K562 (cell line): Measurements from ENCODE around the gene SUMF1. TPM values are rescaled to one million over a fixed set of nuclear protein-coding genes. Genes with fewer than 3 reads are reported as not detected.

ENCODE experiments used
- AFF1 ChIP-seq, 2 experiments: fragments of 450-650 bp; IDR thresholded peaks; 2 replicates each; pipeline ENCODE4 v1.6.1; 2018; ENCODE audit warnings: mild to moderate bottlenecking in 2 of 2, low read depth in 1 of 2; ENCODE audit not compliant: partially characterized antibody in 2 of 2
- BCOR ChIP-seq: fragments of 450-650 bp; IDR thresholded peaks from 2 replicates; pipeline ENCODE4 v1.6.1; 2016
- CREBBP ChIP-seq: IDR thresholded peaks from one replicate; pipeline ENCODE4 v1.6.1; 2012; ENCODE audit warnings: low read depth, mild to moderate bottlenecking, control low read depth, inconsistent platforms, low read length
- CREM ChIP-seq: IDR thresholded peaks from 2 replicates; pipeline ENCODE4 v1.6.1; 2014; ENCODE audit warnings: antibody characterized with exemption, low read depth
- EHMT2 ChIP-seq: fragments of 450-650 bp; IDR thresholded peaks from 2 replicates; pipeline ENCODE4 v1.6.1; 2018; ENCODE audit warnings: antibody characterized with exemption
- HDAC8 ChIP-seq: fragments of 450-650 bp; IDR thresholded peaks from 2 replicates; pipeline ENCODE4 v1.6.1; 2016; ENCODE audit warnings: mild to moderate bottlenecking, missing genetic modification characterization, moderate library complexity, missing compliant biosample characterization
- PHB ChIP-seq: fragments of 250-450 bp; sonication (Bioruptor Pico); IDR thresholded peaks from 2 replicates; pipeline ENCODE4 v1.5.0; 2021
- SMARCA5 ChIP-seq: fragments of 450-650 bp; IDR thresholded peaks from 2 replicates; pipeline ENCODE4 v1.6.1; 2016
- TGIF2 ChIP-seq: sonication (generic); formaldehyde crosslinking; IDR thresholded peaks from 2 replicates; pipeline ENCODE4 v1.8.1; 2022; ENCODE audit warnings: mild to moderate bottlenecking, missing genetic modification reagents, moderate library complexity
- ZNF561 ChIP-seq: fragments of 450-650 bp; formaldehyde crosslinking; conservative IDR thresholded peaks from 2 replicates; pipeline ENCODE4 v1.4.0; 2020; ENCODE audit warnings: mild to moderate bottlenecking, moderate library complexity
- ZNF707 ChIP-seq: fragments of 250-450 bp; sonication (Bioruptor Pico); conservative IDR thresholded peaks from 2 replicates; pipeline ENCODE4 v1.8.0; 2022; ENCODE audit warnings: inconsistent platforms, mild to moderate bottlenecking, moderate library complexity
- ZNF764 ChIP-seq: fragments of 250-450 bp; sonication (Bioruptor Pico); IDR thresholded peaks from 2 replicates; pipeline ENCODE4 v1.4.0; 2020; ENCODE audit warnings: low read depth, mild to moderate bottlenecking, moderate library complexity
- polyA plus RNA-seq, 8 experiments: library from polyadenylated mRNA; depleted of rRNA in 4 of 8; stranded (reverse) in 5 of 8; unstranded in 3 of 8; fragments of >200 nt; fragmentation: Nextera tagmentation in 2 of 8; fragmentation: Illumina TruSeq in 1 of 8; extraction: Ambion mirVana in 2 of 8; extraction: Trizol in 1 of 8; gene quantifications; 2 replicates each; pipeline versions ENCODE4 v1.2.1 to v1.2.3, GENCODE V29; 2011 to 2014; ENCODE audit warnings: inconsistent platforms in 1 of 8, missing spikeins in 1 of 8
- total RNA-seq, 7 experiments: library from RNA; depleted of rRNA in 6 of 7; stranded (reverse); fragments of >200 nt in 6 of 7; fragmentation: Illumina TruSeq in 2 of 7; extraction: Trizol in 2 of 7; gene quantifications; 2 replicates each; pipeline versions ENCODE4 v1.2.1 to v1.2.3, GENCODE V29; 2011 to 2021; ENCODE audit warnings: low replicate concordance in 1 of 7
- TF ChIP-seq, protein P1 (sequence below), 2 experiments: fragments of 450-650 bp; formaldehyde crosslinking in 1 of 2; IDR thresholded peaks; 2 replicates each; pipeline versions ENCODE4 v1.4.0 to v1.6.1; 2014 to 2020; ENCODE audit warnings: mild to moderate bottlenecking in 2 of 2, borderline replicate concordance in 1 of 2, low read depth in 1 of 2
- TF ChIP-seq, protein P2 (sequence below): sonication (generic); formaldehyde crosslinking; IDR thresholded peaks from 2 replicates; pipeline ENCODE4 v1.8.1; 2022; ENCODE audit warnings: missing genetic modification reagents
- TF ChIP-seq, protein P3 (sequence below): fragments of 250-450 bp; sonication (Bioruptor Pico); IDR thresholded peaks from 2 replicates; pipeline ENCODE4 v1.4.0; 2020; ENCODE audit warnings: borderline replicate concordance

Gene SUMF1
- total and polyA plus RNA-seq, 9 of the 15 experiments (the other 6 are each of a cell fraction or from before 2014, with no cell fraction given): 1.3 to 7.4 (median 4.2) TPM

GRCh38 chr3:4509043-4509442, 42.0 kb upstream of the SUMF1 start (continued):
- TF ChIP-seq AFF1 (IDR thresholded peaks at IDR 0.05; ENCODE audit: low read depth in 1 of 2, partially characterized antibody in 2 of 2): no peak
- peak; percentile 94 for TF ChIP-seq BCOR
- TF ChIP-seq, protein P1, sequence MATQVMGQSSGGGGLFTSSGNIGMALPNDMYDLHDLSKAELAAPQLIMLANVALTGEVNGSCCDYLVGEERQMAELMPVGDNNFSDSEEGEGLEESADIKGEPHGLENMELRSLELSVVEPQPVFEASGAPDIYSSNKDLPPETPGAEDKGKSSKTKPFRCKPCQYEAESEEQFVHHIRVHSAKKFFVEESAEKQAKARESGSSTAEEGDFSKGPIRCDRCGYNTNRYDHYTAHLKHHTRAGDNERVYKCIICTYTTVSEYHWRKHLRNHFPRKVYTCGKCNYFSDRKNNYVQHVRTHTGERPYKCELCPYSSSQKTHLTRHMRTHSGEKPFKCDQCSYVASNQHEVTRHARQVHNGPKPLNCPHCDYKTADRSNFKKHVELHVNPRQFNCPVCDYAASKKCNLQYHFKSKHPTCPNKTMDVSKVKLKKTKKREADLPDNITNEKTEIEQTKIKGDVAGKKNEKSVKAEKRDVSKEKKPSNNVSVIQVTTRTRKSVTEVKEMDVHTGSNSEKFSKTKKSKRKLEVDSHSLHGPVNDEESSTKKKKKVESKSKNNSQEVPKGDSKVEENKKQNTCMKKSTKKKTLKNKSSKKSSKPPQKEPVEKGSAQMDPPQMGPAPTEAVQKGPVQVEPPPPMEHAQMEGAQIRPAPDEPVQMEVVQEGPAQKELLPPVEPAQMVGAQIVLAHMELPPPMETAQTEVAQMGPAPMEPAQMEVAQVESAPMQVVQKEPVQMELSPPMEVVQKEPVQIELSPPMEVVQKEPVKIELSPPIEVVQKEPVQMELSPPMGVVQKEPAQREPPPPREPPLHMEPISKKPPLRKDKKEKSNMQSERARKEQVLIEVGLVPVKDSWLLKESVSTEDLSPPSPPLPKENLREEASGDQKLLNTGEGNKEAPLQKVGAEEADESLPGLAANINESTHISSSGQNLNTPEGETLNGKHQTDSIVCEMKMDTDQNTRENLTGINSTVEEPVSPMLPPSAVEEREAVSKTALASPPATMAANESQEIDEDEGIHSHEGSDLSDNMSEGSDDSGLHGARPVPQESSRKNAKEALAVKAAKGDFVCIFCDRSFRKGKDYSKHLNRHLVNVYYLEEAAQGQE (IDR thresholded peaks at IDR 0.05; ENCODE audit: borderline replicate concordance): no peak
- TF ChIP-seq, protein P1 (CRISPR knock-in tag; IDR thresholded peaks at IDR 0.05; ENCODE audit: low read depth): no peak
- no peak for TF ChIP-seq EHMT2
- no peak for TF ChIP-seq ZNF707 (CRISPR knock-in tag)
- TF ChIP-seq PHB (CRISPR knock-in tag): no peak
- TF ChIP-seq, protein P2, sequence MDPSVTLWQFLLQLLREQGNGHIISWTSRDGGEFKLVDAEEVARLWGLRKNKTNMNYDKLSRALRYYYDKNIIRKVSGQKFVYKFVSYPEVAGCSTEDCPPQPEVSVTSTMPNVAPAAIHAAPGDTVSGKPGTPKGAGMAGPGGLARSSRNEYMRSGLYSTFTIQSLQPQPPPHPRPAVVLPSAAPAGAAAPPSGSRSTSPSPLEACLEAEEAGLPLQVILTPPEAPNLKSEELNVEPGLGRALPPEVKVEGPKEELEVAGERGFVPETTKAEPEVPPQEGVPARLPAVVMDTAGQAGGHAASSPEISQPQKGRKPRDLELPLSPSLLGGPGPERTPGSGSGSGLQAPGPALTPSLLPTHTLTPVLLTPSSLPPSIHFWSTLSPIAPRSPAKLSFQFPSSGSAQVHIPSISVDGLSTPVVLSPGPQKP (CRISPR knock-in tag): no peak
- TF ChIP-seq, protein P3, sequence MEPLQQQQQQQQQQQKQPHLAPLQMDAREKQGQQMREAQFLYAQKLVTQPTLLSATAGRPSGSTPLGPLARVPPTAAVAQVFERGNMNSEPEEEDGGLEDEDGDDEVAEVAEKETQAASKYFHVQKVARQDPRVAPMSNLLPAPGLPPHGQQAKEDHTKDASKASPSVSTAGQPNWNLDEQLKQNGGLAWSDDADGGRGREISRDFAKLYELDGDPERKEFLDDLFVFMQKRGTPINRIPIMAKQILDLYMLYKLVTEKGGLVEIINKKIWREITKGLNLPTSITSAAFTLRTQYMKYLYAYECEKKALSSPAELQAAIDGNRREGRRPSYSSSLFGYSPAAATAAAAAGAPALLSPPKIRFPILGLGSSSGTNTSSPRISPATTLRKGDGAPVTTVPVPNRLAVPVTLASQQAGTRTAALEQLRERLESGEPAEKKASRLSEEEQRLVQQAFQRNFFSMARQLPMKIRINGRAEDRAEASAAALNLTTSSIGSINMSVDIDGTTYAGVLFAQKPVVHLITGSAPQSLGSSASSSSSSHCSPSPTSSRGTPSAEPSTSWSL (CRISPR knock-in tag): no peak
- TF ChIP-seq CREM: no peak
- no peak for TF ChIP-seq ZNF561
- TF ChIP-seq ZNF764 (CRISPR knock-in tag): no peak
- TF ChIP-seq SMARCA5: peak; percentile 73; the same call in 1 of the 2 replicates
- no peak for TF ChIP-seq CREBBP
- no peak for TF ChIP-seq HDAC8 (tag)
- TF ChIP-seq TGIF2 (CRISPR knock-in tag): no peak
